NT2/D1 (cell line): ENCODE measurements around the gene SNAPC2.
"Not testable (repeated sequence)": the region's sequence is repeated elsewhere in the genome, so short reads cannot be mapped to it uniquely, and the experiment has no call there.

Source experiments
- DNase-seq: peaks from one replicate; pipeline ENCODE4 v3.0.0-alpha.2; 2011; ENCODE audit warnings: low read depth, low spot score
- H3K27me3 ChIP-seq: 2 replicates; pipeline ENCODE4 v1.6.0; 2011; ENCODE audit warnings: mild to moderate bottlenecking; ENCODE audit not compliant: insufficient read length, insufficient read depth
- H3K36me3 ChIP-seq: 2 replicates; pipeline ENCODE4 v1.6.1; 2011; ENCODE audit warnings: mild to moderate bottlenecking, low read length, mixed read lengths; ENCODE audit not compliant: insufficient read depth, insufficient read length
- H3K4me1 ChIP-seq: 2 replicates; pipeline ENCODE4 v1.5.1; 2011; ENCODE audit not compliant: insufficient read depth, insufficient read length
- H3K4me3 ChIP-seq: 2 replicates; pipeline ENCODE4 v1.5.1; 2011; ENCODE audit warnings: low read depth; ENCODE audit not compliant: insufficient read length
- H3K9ac ChIP-seq: 2 replicates; pipeline ENCODE4 v1.6.0; 2011; ENCODE audit warnings: low read depth; ENCODE audit not compliant: insufficient read length
- H3K9me3 ChIP-seq: 2 replicates; pipeline ENCODE4 v1.5.1; 2011; ENCODE audit warnings: mild to moderate bottlenecking, low read length; ENCODE audit not compliant: insufficient read depth
- SUZ12 ChIP-seq: IDR thresholded peaks from 2 replicates; pipeline ENCODE4 v1.6.1; 2011; ENCODE audit not compliant: insufficient read length, insufficient read depth; ENCODE audit errors: extremely low read depth
- YY1 ChIP-seq: IDR thresholded peaks from 2 replicates; pipeline ENCODE4 v1.6.1; 2011; ENCODE audit not compliant: insufficient read length, insufficient read depth
- ZNF274 ChIP-seq: IDR thresholded peaks from 2 replicates; pipeline ENCODE4 v1.6.1; 2011; ENCODE audit warnings: mild to moderate bottlenecking, low read depth, low read length

The SNAPC2 gene

GRCh38 chr19:7953576-7953975, 33.4 kb downstream of the SNAPC2 start:
- Histone ChIP-seq H3K4me3 (no peak overlapping the region), H3K27me3 (no peaks in the 10 kb centered on the region), H3K4me1 (peaks cover 9% of the 10 kb centered on the region), H3K9ac (no peak overlapping the region), H3K9me3 (no peaks in the 10 kb centered on the region), H3K36me3 (peaks cover 13% of the 10 kb centered on the region)
- TF ChIP-seq YY1 (no peak), ZNF274 (no peak), SUZ12 (no peak)
- DNase-seq: no peak

GRCh38 chr19:7955696-7956095, 35.6 kb downstream of the SNAPC2 start:
- Histone ChIP-seq H3K36me3 (peaks cover 31% of the 10 kb centered on the region), H3K27me3 (no peaks in the 10 kb centered on the region), H3K9ac (no peak overlapping the region), H3K4me1 (peaks cover 9% of the 10 kb centered on the region), H3K4me3 (no peak overlapping the region), H3K9me3 (no peaks in the 10 kb centered on the region)
- no peak for DNase-seq
- TF ChIP-seq YY1 (no peak), ZNF274 (no peak), SUZ12 (no peak)

DNA sequence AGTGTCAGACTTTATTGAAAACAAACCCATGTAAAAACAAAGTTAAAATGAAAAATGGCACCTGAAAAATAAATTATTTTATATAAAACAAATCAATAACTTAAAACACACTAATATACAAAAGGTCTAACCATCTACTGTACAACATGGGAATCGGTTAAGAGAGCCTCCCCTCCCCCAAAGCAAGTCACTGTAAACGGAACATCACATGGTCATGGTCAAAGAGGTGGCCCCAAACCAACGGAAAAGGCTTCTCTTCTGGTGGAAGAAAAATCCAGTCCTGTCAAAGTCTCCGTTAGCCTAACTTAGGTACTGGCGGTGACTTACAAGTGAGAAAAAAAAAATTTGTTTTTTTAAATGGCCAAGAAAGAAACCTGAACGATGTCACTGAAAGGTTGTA, 39.1 kb downstream of the SNAPC2 start:
- no peak overlapping the region for H3K9ac ChIP-seq
- no peaks in the 10 kb centered on the region for H3K27me3 ChIP-seq
- H3K9me3 ChIP-seq: no peaks in the 10 kb centered on the region
- TF ChIP-seq ZNF274: no peak
- TF ChIP-seq SUZ12: no peak
- no peak for TF ChIP-seq YY1
- no peak for DNase-seq
- no peak overlapping the region for H3K4me3 ChIP-seq
- peaks cover 62% of the 10 kb centered on the region for H3K36me3 ChIP-seq
- peaks cover 6% of the 10 kb centered on the region for H3K4me1 ChIP-seq

- H3K4me3 ChIP-seq, H3K27me3 ChIP-seq, DNase-seq, H3K9ac ChIP-seq, H3K9me3 ChIP-seq, H3K4me1 ChIP-seq: not testable (repeated sequence)
- H3K36me3 ChIP-seq: peaks cover 80% of the 10 kb centered on the region
Measured at GRCh38 chr19:7961082-7961481, 40.9 kb downstream of the SNAPC2 start.

- no peaks in the 10 kb centered on the region for H3K9me3 ChIP-seq
- no peaks in the 10 kb centered on the region for H3K27me3 ChIP-seq
- H3K36me3 ChIP-seq: peaks cover 90% of the 10 kb centered on the region
- H3K9ac ChIP-seq: no peak overlapping the region
- H3K4me1 ChIP-seq: no peaks in the 10 kb centered on the region
- DNase-seq: no peak
- TF ChIP-seq YY1 (no peak), ZNF274 (no peak), SUZ12 (no peak)
- H3K4me3 ChIP-seq: no peak overlapping the region
Measured at GRCh38 chr19:7961920-7962626, 41.9 kb downstream of the SNAPC2 start.

GRCh38 chr19:7962644-7963268, 42.6 kb downstream of the SNAPC2 start:
- H3K9ac ChIP-seq: no peak overlapping the region
- no peak overlapping the region for H3K4me3 ChIP-seq
- no peaks in the 10 kb centered on the region for H3K27me3 ChIP-seq
- H3K4me1 ChIP-seq: peaks cover 5% of the 10 kb centered on the region
- no peak for TF ChIP-seq YY1
- no peak for TF ChIP-seq ZNF274
- TF ChIP-seq SUZ12: no peak
- H3K36me3 ChIP-seq: peaks cover 92% of the 10 kb centered on the region
- no peaks in the 10 kb centered on the region for H3K9me3 ChIP-seq
- no peak for DNase-seq

GRCh38 chr19:7963566-7963965, 43.4 kb downstream of the SNAPC2 start:
- H3K4me1 ChIP-seq: peaks cover 12% of the 10 kb centered on the region
- DNase-seq: no peak
- no peak overlapping the region for H3K9ac ChIP-seq
- H3K36me3 ChIP-seq: peaks cover 92% of the 10 kb centered on the region
- no peak for TF ChIP-seq YY1
- no peak for TF ChIP-seq SUZ12
- TF ChIP-seq ZNF274: no peak
- no peaks in the 10 kb centered on the region for H3K27me3 ChIP-seq
- no peak overlapping the region for H3K4me3 ChIP-seq
- H3K9me3 ChIP-seq: no peaks in the 10 kb centered on the region
